Esophagus squamous epithelium (tissue), 5 donors: Measurements from ENCODE around the gene SRGAP3. TPM values are rescaled to one million over a fixed set of nuclear protein-coding genes. Genes with fewer than 3 reads are reported as not detected.

ENCODE experiments used
- DNase-seq: peaks from one replicate; lab custom pipeline; 2025; lab: John Stamatoyannopoulos, UW
- H3K27ac ChIP-seq, 4 donors: fragments of 200-600 bp; sonication (generic); one replicate each; pipeline ENCODE4 v1.5.1; 2016 to 2019; ENCODE audit warnings: mild to moderate bottlenecking in 1 of 4
- H3K27me3 ChIP-seq, 4 donors: fragments of 200-600 bp; sonication (generic); 1 replicate in 3 of 4; 2 replicates in 1 of 4; pipeline versions ENCODE4 v1.5.1 to v1.6.0; 2017 to 2021; ENCODE audit warnings: antibody characterized with exemption in 1 of 4
- H3K36me3 ChIP-seq, 3 donors: fragments of 200-600 bp; sonication (generic); one replicate each; pipeline ENCODE4 v1.5.1; 2016 to 2019
- H3K4me1 ChIP-seq, 3 donors: fragments of 200-600 bp; sonication (generic); one replicate each; pipeline ENCODE4 v1.5.1; 2017 to 2019
- H3K4me3 ChIP-seq, 4 donors: fragments of 200-600 bp; sonication (generic); 1 replicate in 3 of 4; 2 replicates in 1 of 4; pipeline ENCODE4 v1.5.1; 2016 to 2019; ENCODE audit warnings: mild to moderate bottlenecking in 2 of 4, moderate library complexity in 1 of 4
- H3K9me3 ChIP-seq, 3 donors: fragments of 200-600 bp; sonication (generic); one replicate each; pipeline ENCODE4 v1.5.1; 2016 to 2019
- CTCF ChIP-seq, 6 experiments: fragments of 450-650 bp in 4 of 6; fragments of 200-600 bp in 2 of 6; sonication (generic) in 2 of 6; IDR thresholded peaks; one replicate each; pipeline ENCODE4 v1.5.1; 2016 to 2019; ENCODE audit warnings: antibody characterized with exemption in 6 of 6, mild to moderate bottlenecking in 4 of 6, moderate library complexity in 4 of 6
- POLR2A ChIP-seq, 4 donors: fragments of 450-650 bp; IDR thresholded peaks; one replicate each; pipeline ENCODE4 v1.6.1; 2017; ENCODE audit warnings: antibody characterized with exemption in 4 of 4, mild to moderate bottlenecking in 4 of 4, moderate library complexity in 3 of 4
- WGBS, 2 donors: methylation state at CpG; one replicate each; pipeline ENCODE4 v1.1.5; 2018; 5-methylcytosine and 5-hydroxymethylcytosine counted together
- intact Hi-C: fragments of 100-400 bp; cut with DNase I; formaldehyde crosslinking; loops from one replicate; pipeline ENCODE4 v1.15.0; 2022
- total RNA-seq, 4 donors: library from RNA; depleted of rRNA; stranded (reverse); fragments of >200 nt; gene quantifications; one replicate each; pipeline ENCODE4 v1.1.0, GENCODE V29; 2016
- donor health status: DM: yes; HTN: yes; CAD: no.

Gene SRGAP3
- total RNA-seq, 4 donors from 2014 or later = 4.0 to 15.8 (median 6.6) TPM

GRCh38 chr3:9066775-9067174 is 182.7 kb downstream of the SRGAP3 start:
- WGBS, 2 donors = 81 to 88% methylated on average over 3 of the region's 3 CpGs

GRCh38 chr3:9066141-9066540 is 183.3 kb downstream of the SRGAP3 start:
- TF ChIP-seq CTCF (IDR thresholded peaks at IDR 0.05) = no peak
- TF ChIP-seq POLR2A (IDR thresholded peaks at IDR 0.05) = no peak
- intact Hi-C loops = loop anchor here (5.0 to 10.0 kb wide), 2 partner anchors 74 to 239 kb away; no protein-coding TSS in a partner anchor
- 67% methylated on average over 2 of the region's 2 CpGs for WGBS, 2 donors
- peaks cover 0 to 19% (median 0%) of the 10 kb centered on the region in 3 donors for H3K36me3 ChIP-seq
- no peaks in the 10 kb centered on the region for H3K9me3 ChIP-seq
- peaks cover 0 to 6% (median 0%) of the 10 kb centered on the region in 3 donors for H3K4me1 ChIP-seq
- no peak overlapping the region for H3K27ac ChIP-seq
- DNase-seq = no peak
- no peak overlapping the region for H3K4me3 ChIP-seq
- H3K27me3 ChIP-seq = no peaks in the 10 kb centered on the region

More at GRCh38 chr3:9066775-9067174, 182.7 kb downstream of the SRGAP3 start:
- TF ChIP-seq POLR2A (IDR thresholded peaks at IDR 0.05) (no peak), CTCF (IDR thresholded peaks at IDR 0.05) (no peak)
- H3K27ac ChIP-seq = no peak overlapping the region
- H3K4me1 ChIP-seq = peaks cover 0 to 6% (median 0%) of the 10 kb centered on the region in 3 donors
- no peaks in the 10 kb centered on the region for H3K27me3 ChIP-seq
- no peak overlapping the region for H3K4me3 ChIP-seq
- no peak for DNase-seq
- no peaks in the 10 kb centered on the region for H3K9me3 ChIP-seq
- H3K36me3 ChIP-seq = peaks cover 0 to 19% (median 0%) of the 10 kb centered on the region in 3 donors
- intact Hi-C loops = loop anchor here (5.0 to 10.0 kb wide), 2 partner anchors 74 to 238 kb away; no protein-coding TSS in a partner anchor

GRCh38 chr3:9064850-9065249 is 184.6 kb downstream of the SRGAP3 start:
- H3K27ac ChIP-seq = no peak overlapping the region
- WGBS, 2 donors = 28 to 30% methylated on average over 5 of the region's 5 CpGs
- H3K36me3 ChIP-seq = peaks cover 0 to 29% (median 0%) of the 10 kb centered on the region in 3 donors
- intact Hi-C loops = loop anchor here (5.0 to 10.0 kb wide), 2 partner anchors 73 to 240 kb away; no protein-coding TSS in a partner anchor
- H3K27me3 ChIP-seq = no peaks in the 10 kb centered on the region
- no peaks in the 10 kb centered on the region for H3K9me3 ChIP-seq
- TF ChIP-seq POLR2A (IDR thresholded peaks at IDR 0.05) (no peak), CTCF (IDR thresholded peaks at IDR 0.05) (no peak)
- H3K4me3 ChIP-seq = no peak overlapping the region
- no peak for DNase-seq
- H3K4me1 ChIP-seq = peaks cover 0 to 6% (median 0%) of the 10 kb centered on the region in 3 donors

GRCh38 chr3:9064251-9064650 is 185.2 kb downstream of the SRGAP3 start:
- 84 to 91% methylated on average over 8 to 9 of the region's 9 CpGs for WGBS, 2 donors
- Histone ChIP-seq H3K27me3 (no peaks in the 10 kb centered on the region), H3K9me3 (no peaks in the 10 kb centered on the region), H3K4me1 (peaks cover 0 to 6% (median 0%) of the 10 kb centered on the region in 3 donors), H3K27ac (no peak overlapping the region), H3K36me3 (peaks cover 0 to 35% (median 0%) of the 10 kb centered on the region in 3 donors), H3K4me3 (no peak overlapping the region)
- intact Hi-C loops = loop anchor here (10.0 kb wide), 1 partner anchor 241 kb away; no protein-coding TSS in a partner anchor
- DNase-seq = no peak
- TF ChIP-seq CTCF (IDR thresholded peaks at IDR 0.05) (no peak), POLR2A (IDR thresholded peaks at IDR 0.05) (no peak)

- peaks cover 0 to 50% (median 0%) of the 10 kb centered on the region in 3 donors for H3K36me3 ChIP-seq
- WGBS, 2 donors = 26 to 28% methylated on average over 1 of the region's 1 CpG
- H3K27ac ChIP-seq = no peak overlapping the region
- TF ChIP-seq POLR2A (IDR thresholded peaks at IDR 0.05) = no peak
- TF ChIP-seq CTCF (IDR thresholded peaks at IDR 0.05) = no peak
- no peak overlapping the region for H3K4me3 ChIP-seq
- no peak for DNase-seq
- H3K9me3 ChIP-seq = no peaks in the 10 kb centered on the region
- H3K4me1 ChIP-seq = peaks cover 0 to 2% (median 0%) of the 10 kb centered on the region in 3 donors
- H3K27me3 ChIP-seq = no peaks in the 10 kb centered on the region
- intact Hi-C loops = loop anchor here (10.0 kb wide), 1 partner anchor 242 kb away; no protein-coding TSS in a partner anchor
Measured at GRCh38 chr3:9062570-9062969, 186.9 kb downstream of the SRGAP3 start.
